C4-2B (cell line): ENCODE data around the gene PRIMA1.

Experiments used
- H3K27ac ChIP-seq: fragments of 450-650 bp; 2 replicates; pipeline ENCODE4 v1.5.1; 2017
- ZFX ChIP-seq: fragments of 450-650 bp; IDR thresholded peaks from 2 replicates; pipeline ENCODE4 v1.6.1; 2017
- TF ChIP-seq, protein P1 (sequence below): fragments of 450-650 bp; conservative IDR thresholded peaks from 2 replicates; pipeline ENCODE4 v1.5.1; 2017; ENCODE audit warnings: mild to moderate bottlenecking

Gene PRIMA1

DNA sequence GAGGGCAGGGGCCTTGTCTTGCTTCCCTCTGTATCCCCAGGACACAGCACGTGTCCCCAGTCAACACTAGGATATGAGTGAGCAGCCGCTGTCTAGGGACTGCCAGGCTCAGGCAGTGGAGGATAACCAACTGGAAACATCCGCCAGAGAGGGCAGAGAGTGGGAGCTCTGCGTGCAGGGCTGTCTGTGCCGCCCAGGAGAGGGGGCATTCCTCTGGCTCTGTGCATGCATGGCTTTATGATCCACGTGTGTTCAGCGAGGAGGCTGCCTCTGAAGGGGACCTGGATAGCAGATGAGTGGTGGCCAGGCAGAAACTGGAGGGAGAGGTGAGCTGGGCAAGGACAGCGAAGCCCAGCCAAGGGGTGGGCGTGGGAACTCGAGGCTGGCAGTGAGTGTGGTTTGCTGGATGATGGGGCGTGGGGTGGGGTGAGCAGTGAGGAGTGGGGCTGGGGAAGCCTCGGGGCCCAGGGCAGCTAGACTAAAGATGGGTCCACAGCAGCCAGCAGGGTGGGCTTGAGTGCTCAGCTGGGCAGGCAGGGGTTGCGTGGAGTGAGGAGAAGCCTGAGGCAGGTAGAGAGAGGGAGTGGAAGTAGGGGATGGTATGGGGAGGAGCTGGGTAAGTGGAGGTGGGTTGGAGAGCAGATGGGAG, 72.9 kb downstream of the PRIMA1 start:
- H3K27ac ChIP-seq: no peak overlapping the region
- TF ChIP-seq ZFX: no peak
- TF ChIP-seq, protein P1, sequence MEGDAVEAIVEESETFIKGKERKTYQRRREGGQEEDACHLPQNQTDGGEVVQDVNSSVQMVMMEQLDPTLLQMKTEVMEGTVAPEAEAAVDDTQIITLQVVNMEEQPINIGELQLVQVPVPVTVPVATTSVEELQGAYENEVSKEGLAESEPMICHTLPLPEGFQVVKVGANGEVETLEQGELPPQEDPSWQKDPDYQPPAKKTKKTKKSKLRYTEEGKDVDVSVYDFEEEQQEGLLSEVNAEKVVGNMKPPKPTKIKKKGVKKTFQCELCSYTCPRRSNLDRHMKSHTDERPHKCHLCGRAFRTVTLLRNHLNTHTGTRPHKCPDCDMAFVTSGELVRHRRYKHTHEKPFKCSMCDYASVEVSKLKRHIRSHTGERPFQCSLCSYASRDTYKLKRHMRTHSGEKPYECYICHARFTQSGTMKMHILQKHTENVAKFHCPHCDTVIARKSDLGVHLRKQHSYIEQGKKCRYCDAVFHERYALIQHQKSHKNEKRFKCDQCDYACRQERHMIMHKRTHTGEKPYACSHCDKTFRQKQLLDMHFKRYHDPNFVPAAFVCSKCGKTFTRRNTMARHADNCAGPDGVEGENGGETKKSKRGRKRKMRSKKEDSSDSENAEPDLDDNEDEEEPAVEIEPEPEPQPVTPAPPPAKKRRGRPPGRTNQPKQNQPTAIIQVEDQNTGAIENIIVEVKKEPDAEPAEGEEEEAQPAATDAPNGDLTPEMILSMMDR: no peak

DNA sequence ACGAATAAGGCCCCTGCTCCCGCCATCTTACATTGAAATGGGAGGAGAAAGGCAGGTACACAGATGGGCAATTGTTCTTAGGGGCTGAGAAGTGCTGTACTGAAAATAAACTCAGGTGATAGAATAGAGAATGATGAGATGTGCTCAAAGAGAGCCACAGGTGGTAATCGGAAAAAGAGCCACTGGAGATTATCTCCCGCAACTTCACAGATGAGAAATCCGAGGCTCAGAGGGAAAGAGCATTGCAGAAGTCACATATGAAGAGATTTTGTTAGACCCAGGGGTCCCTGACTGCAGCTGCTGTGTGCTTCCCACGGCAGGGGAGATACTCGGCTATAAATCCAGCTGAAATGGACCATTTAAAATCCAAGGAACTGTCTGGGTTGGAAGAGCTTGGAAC, 73.7 kb downstream of the PRIMA1 start:
- no peak for TF ChIP-seq ZFX
- TF ChIP-seq, protein P1: no peak

DNA sequence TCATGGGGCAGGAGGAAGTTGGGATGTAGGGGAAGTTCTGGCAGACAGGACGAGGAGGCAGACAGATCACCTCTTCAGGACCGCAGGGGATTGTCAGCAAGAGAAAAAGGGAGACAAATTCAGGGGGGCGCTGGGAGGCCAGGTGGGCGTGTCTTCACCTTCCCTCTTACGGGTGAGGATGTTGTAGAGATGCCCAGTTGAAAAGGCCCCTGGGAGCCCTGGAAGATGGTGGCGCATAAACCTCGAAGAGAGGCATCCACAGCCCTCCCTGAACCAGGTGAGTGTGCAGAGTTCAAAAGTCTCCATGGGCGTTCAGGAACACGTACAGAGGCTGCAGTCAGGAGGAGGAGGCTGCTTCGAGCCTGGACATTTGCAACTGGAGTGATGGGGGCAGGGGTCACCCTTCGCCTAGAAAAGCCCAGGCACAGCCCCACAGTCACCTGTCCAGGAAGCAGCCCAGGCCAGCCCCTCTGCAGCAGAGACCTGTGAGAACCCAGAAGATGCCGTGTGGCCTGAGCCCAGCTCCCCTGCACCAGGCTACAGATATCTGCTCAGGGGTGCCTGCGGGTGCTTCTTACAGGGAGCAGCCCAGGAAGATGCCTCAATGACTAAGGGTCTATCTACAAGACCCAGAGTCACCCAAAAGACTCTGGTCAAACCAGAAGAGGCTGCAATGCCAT, 74.4 kb downstream of the PRIMA1 start:
- TF ChIP-seq ZFX: no peak
- TF ChIP-seq, protein P1: no peak
- no peak overlapping the region for H3K27ac ChIP-seq

More for the DNA sequence above, 73.7 kb downstream of the PRIMA1 start:
- no peak overlapping the region for H3K27ac ChIP-seq

DNA sequence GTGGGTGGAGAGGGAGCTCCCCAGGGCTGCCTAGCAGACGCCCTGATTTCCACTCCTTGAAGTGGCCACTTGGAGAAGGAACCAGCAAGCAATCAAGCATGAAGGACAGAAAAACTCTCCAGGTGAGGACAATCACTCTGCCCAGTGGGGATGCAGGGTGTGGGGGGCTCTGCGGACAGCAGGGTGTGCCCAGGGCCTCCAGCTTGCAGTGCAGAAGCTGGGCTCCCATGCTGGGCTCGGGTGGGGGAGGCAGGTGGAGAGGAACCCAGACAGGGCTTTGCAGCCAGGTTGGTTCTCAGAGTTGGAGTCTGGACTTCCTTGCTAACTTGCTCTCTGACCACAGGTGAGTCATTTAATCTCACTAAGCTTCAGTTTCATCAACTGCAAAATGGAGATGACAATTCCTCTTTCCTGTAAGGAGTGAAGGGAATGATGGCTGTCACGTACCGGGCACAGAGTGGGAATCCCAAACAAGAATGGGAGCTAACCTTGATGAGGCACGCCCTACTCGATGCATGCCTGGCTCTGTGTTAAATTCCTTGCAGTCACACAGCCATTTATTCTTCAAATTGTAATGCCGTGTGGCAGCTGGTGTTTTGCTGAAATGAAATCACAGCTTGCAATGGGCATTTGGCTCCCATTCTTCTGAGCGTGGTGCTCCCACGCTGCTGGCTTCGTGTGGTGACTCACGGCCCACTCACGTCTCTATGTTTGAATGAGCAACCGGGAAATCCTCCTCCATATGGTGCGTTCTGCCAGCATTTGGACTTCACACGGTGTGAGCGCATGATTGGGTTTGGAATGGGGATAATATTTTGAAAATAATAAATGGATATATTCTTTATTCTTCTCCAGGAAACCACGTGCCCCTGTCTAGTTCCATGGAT, 75.2 kb downstream of the PRIMA1 start:
- no peak for TF ChIP-seq ZFX
- TF ChIP-seq, protein P1: no peak
- no peak overlapping the region for H3K27ac ChIP-seq

DNA sequence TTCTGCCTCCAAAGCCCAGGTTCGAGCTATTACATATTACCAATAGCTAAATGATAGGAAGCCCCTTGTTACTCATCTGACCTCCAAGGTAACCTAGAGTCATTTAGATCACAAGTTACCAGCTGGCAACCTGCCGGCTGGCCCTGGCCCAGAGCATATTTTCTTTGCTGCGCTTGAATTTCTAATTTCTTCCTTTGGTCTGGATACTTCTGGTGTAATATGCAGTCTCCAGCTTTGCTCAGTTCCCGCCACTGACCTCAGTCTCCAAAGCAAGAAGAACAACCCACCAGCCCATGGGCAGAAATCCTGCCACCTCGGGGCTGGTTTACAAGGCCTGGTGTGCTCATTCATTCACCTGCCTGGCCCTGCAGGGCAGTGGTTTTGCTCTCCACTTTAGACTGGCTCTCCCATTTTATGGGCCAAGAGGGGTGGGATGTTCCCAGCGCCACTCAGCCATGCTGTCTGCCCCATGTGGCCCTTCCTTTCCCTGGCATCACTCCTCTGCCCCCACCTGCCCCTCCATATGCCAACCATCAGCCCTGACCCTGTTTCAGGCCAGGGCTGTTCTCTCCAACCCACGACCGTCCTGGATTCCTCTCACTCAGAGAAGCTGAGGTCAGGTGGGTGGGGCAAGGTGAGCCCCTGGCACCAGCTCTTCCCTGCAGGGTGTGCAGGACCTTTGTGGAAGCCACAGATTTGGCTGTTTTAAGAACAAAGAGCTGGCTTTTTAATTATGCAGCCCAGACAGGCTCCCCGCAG, 76.0 kb downstream of the PRIMA1 start:
- TF ChIP-seq, protein P1: no peak
- no peak for TF ChIP-seq ZFX
- H3K27ac ChIP-seq: no peak overlapping the region

DNA sequence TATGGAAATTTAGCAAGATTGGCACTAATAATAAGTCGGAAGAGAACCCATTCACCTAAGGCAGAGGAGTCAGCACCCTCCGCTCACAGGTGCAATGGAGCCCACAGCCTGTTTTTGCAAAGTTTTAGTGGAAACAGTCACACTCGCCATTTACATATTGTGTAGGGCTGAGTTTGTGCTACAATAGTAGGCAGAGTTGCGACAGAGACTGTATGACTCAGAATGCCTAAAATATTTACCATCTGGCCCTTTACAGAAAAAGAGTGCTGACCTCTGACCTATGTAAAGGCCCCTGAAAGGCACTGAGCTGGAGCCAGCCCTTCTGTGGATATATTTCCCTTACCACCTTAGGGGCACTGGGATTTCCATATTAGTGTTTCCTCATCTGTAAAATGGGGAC, 79.0 kb downstream of the PRIMA1 start:
- H3K27ac ChIP-seq: no peak overlapping the region

More for the DNA sequence above, 79.0 kb downstream of the PRIMA1 start:
- TF ChIP-seq, protein P1: no peak
- TF ChIP-seq ZFX: no peak
